Gastroesophageal sphincter (tissue), 3 donors: ENCODE results near the gene JOSD2.

Experiments used
- POLR2A ChIP-seq, 2 donors: fragments of 450-650 bp; IDR thresholded peaks; one replicate each; pipeline ENCODE4 v1.6.1; 2017; ENCODE audit warnings: antibody characterized with exemption in 2 of 2, mild to moderate bottlenecking in 2 of 2, moderate library complexity in 1 of 2
- POLR2AphosphoS5 ChIP-seq: sonication (generic); formaldehyde crosslinking; IDR thresholded peaks from one replicate; pipeline ENCODE4 v1.6.1; 2017; ENCODE audit warnings: antibody characterized with exemption
- TF ChIP-seq, protein P1 (sequence below), 4 experiments: fragments of 200-600 bp in 2 of 4; fragments of 450-650 bp in 2 of 4; sonication (generic) in 1 of 4; IDR thresholded peaks; one replicate each; pipeline ENCODE4 v1.5.1; 2017 to 2019; ENCODE audit warnings: antibody characterized with exemption in 4 of 4, mild to moderate bottlenecking in 2 of 4, moderate library complexity in 2 of 4

GRCh38 chr19:50555450-50556281 lies 44.7 kb upstream of the JOSD2 start:
- TF ChIP-seq POLR2A (IDR thresholded peaks at IDR 0.05) (no peak), POLR2AphosphoS5 (no peak)
- TF ChIP-seq, protein P1, sequence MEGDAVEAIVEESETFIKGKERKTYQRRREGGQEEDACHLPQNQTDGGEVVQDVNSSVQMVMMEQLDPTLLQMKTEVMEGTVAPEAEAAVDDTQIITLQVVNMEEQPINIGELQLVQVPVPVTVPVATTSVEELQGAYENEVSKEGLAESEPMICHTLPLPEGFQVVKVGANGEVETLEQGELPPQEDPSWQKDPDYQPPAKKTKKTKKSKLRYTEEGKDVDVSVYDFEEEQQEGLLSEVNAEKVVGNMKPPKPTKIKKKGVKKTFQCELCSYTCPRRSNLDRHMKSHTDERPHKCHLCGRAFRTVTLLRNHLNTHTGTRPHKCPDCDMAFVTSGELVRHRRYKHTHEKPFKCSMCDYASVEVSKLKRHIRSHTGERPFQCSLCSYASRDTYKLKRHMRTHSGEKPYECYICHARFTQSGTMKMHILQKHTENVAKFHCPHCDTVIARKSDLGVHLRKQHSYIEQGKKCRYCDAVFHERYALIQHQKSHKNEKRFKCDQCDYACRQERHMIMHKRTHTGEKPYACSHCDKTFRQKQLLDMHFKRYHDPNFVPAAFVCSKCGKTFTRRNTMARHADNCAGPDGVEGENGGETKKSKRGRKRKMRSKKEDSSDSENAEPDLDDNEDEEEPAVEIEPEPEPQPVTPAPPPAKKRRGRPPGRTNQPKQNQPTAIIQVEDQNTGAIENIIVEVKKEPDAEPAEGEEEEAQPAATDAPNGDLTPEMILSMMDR (IDR thresholded peaks at IDR 0.05): no peak
